Hindlimb muscle (tissue), 1 donor: ENCODE results near the gene PYURF. TPM values are rescaled to one million over a fixed set of nuclear protein-coding genes. Genes with fewer than 3 reads are reported as not detected.
"Not testable (repeated sequence)": the region's sequence is repeated elsewhere in the genome, so short reads cannot be mapped to it uniquely, and the experiment has no call there.

Experiments
- DNase-seq: peaks from one replicate; pipeline ENCODE4 v3.0.0-alpha.2; 2013
- polyA plus RNA-seq: library from polyadenylated mRNA; unstranded; fragments of 120-200 nt; gene quantifications from one replicate; pipeline ENCODE4 v1.2.1, GENCODE V29; 2013; ENCODE audit not compliant: insufficient read length

Gene PYURF
- 59.0 TPM for polyA plus RNA-seq

GRCh38 chr4:88523325-88524129 is at the start of gene PYURF:
Gene PYURF (minus strand): TSS chr4:88523776. CDS start chr4:88523700, 76 bp downstream.
- DNase-seq, result peak; percentile 94

- no peak for DNase-seq
Observed at GRCh38 chr4:88570001-88570400, 46.4 kb upstream of the PYURF start.

- DNase-seq, result no peak
Observed at GRCh38 chr4:88567591-88567990, 44.0 kb upstream of the PYURF start.

- no peak for DNase-seq
Observed at GRCh38 chr4:88549815-88550214, 26.2 kb upstream of the PYURF start.

GRCh38 chr4:88539322-88540068 is 15.9 kb upstream of the PYURF start:
- DNase-seq, result not testable (repeated sequence)

GRCh38 chr4:88537709-88538108 is 14.1 kb upstream of the PYURF start:
- no peak for DNase-seq

- DNase-seq, result no peak
Observed at GRCh38 chr4:88535090-88535755, 11.6 kb upstream of the PYURF start.

- DNase-seq, result no peak
Observed at GRCh38 chr4:88533937-88534750, 10.6 kb upstream of the PYURF start.

GRCh38 chr4:88533088-88533790 is 9.7 kb upstream of the PYURF start:
- DNase-seq, result no peak

- DNase-seq, result no peak
Observed at GRCh38 chr4:88531549-88531948, 8.0 kb upstream of the PYURF start.

- no peak for DNase-seq
Observed at GRCh38 chr4:88528861-88529260, 5.3 kb upstream of the PYURF start.

- no peak for DNase-seq
Observed at GRCh38 chr4:88527787-88528186, 4.2 kb upstream of the PYURF start.

- DNase-seq, result no peak
Observed at GRCh38 chr4:88526221-88526815, 2.7 kb upstream of the PYURF start.

- DNase-seq, result no peak
Observed at GRCh38 chr4:88524171-88524570, 595 bp upstream of the PYURF start.

GRCh38 chr4:88522702-88523324 is 763 bp downstream of the PYURF start:
- DNase-seq, result peak; percentile 29

- no peak for DNase-seq
Observed at GRCh38 chr4:88518911-88519310, 4.7 kb downstream of the PYURF start.

- no peak for DNase-seq
Observed at GRCh38 chr4:88517825-88518224, 5.8 kb downstream of the PYURF start.

GRCh38 chr4:88516746-88517145 is 6.8 kb downstream of the PYURF start:
- no peak for DNase-seq

GRCh38 chr4:88514557-88515511 is 8.7 kb downstream of the PYURF start:
- no peak for DNase-seq

- DNase-seq, result no peak
Observed at GRCh38 chr4:88511236-88511635, 12.3 kb downstream of the PYURF start.
